ENCODE data around the gene SBF1. TPM values are rescaled to one million over a fixed set of nuclear protein-coding genes. Genes with fewer than 3 reads are reported as not detected.

SBF1 gene
- total RNA-seq, 4 donors from 2014 or later = 19.9 to 66.1 (median 26.7) TPM

DNA sequence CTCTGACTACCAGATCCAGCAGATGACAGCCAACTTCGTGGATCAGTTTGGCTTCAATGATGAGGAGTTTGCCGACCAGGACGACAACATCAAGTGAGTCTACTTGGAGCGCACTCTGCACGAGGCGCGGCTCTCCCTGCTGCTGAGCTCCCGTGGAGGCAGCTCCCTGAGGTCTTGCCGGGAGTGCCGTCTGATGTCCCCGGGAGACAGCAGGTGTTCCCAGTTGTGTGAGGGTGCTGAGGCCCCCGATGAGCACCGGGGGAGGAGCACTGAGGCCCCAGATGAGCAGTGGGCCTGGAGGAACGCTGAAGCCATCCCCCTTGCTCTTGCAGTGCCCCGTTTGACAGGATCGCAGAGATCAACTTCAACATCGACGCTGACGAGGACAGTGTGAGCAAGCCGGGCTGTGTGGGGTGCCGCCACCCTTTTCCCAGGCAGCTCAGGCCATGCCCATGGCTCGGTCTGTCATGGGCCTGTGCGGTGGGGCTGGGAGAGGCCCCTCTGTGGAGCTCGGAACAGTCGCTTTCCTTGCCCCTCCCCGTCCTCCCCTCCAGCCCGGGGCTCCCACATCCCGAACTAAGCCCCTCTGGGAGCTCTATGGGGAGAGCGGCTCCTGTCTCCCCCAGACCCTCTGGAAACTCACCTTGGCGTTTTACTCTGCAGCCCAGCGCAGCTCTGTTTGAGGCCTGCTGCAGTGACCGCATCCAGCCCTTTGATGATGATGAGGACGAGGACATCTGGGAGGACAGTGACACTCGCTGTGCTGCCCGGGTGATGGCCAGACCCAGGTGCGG lies 37.1 kb downstream of the SBF1 start:
- TF ChIP-seq, protein P1, sequence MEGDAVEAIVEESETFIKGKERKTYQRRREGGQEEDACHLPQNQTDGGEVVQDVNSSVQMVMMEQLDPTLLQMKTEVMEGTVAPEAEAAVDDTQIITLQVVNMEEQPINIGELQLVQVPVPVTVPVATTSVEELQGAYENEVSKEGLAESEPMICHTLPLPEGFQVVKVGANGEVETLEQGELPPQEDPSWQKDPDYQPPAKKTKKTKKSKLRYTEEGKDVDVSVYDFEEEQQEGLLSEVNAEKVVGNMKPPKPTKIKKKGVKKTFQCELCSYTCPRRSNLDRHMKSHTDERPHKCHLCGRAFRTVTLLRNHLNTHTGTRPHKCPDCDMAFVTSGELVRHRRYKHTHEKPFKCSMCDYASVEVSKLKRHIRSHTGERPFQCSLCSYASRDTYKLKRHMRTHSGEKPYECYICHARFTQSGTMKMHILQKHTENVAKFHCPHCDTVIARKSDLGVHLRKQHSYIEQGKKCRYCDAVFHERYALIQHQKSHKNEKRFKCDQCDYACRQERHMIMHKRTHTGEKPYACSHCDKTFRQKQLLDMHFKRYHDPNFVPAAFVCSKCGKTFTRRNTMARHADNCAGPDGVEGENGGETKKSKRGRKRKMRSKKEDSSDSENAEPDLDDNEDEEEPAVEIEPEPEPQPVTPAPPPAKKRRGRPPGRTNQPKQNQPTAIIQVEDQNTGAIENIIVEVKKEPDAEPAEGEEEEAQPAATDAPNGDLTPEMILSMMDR (IDR thresholded peaks at IDR 0.05; ENCODE audit: low read depth) = no peak

DNA sequence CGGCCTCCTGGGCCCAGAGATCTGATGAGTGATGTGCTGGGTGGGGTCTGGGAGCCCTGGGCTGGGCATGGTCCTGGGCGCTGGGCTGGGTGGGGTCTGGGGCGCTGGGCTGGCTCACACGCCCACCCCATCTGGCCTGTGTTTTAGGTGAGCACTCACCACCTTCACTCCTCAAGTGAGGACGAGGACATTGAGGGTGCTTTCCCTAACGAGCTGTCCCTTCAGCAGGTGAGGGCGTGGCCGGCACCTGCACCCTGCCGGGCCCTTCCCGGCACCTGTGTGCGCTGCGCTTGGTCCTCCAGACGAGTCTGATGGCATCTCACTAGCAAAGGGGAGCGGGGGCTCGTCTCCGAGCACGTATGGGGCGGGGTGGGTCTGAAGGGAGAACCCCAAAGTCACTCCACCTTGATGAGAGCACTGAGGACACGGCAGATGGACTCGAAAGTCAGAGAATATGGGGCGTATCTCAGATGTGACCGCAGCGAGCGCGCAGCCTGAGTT lies 37.9 kb downstream of the SBF1 start:
- TF ChIP-seq, protein P1 (IDR thresholded peaks at IDR 0.05; ENCODE audit: low read depth) = no peak

DNA sequence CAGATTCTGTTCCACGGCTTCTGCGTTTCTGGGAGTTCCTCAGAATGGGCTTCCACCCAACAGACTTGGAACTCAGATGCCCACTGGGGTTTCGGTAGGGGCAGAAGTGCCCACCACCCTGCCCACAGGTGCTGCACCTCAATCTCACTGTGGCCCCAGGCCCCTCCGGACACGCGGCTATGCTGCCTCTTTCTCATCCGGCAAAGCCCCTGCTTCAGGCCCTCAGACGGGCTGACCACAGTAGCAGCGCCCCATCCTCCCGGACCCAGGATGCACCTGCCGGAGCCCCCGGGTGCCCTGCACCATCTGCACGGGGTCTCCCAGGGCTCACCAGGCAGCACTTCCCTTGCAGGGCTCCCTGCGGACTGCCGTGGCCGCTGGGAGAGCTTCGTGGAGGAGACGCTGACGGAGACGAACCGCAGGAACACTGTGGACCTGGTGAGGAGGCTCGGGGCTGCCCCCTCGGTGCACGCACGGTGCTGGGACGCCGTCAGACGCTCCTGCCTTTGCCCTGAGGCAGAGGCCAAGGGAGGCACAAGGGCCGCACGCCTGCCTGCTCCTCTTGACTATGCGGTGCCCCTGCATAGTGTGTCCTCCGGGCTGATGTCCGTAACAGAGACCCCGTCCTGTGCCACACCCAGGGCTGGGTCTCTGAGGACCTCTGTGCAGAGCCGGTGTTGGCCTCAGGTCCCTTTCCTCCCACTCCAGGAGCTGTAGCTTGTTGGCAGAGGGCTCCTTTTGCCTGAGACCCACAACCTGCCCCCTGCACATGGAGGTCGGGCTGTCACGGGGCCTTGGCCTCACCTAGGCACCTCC lies 38.6 kb downstream of the SBF1 start:
- TF ChIP-seq, protein P1 (IDR thresholded peaks at IDR 0.05; ENCODE audit: low read depth) = no peak

DNA sequence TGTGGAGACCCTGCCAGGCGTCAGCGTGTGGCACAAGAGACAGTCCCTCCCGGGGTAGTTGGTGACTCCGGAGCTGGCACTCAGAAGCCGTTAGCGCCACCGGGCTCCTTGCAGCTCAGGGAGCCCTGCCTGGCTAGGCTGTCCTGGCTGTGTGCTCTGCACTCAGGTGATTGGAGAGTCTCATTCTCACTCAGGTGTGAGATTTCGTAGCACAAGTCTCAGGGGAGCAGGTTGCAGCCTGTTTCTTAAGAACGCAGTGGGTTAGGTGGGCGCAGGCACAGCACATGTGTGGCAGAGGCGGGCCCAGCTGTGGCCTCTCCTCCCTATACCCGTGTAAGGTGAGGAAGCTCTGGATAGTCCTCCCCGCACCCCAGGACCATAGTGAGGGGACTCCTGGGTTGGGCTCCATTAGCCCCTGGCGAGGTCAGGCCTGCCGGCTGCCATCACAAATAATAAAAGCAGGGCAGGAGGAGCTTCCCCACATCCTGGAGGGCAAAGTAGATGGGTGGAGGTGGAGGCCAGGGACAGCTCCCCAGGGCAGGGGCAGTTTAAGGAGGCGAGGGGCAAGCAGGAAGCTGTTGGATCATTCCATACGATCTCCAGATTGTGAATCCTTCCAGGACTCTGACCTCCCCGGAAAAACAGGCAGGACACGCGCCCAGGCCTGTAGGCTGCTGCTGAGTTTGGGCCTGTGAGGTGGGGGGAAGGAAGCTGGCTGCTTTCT lies 39.4 kb downstream of the SBF1 start:
- TF ChIP-seq, protein P1 (IDR thresholded peaks at IDR 0.05; ENCODE audit: low read depth) = no peak

DNA sequence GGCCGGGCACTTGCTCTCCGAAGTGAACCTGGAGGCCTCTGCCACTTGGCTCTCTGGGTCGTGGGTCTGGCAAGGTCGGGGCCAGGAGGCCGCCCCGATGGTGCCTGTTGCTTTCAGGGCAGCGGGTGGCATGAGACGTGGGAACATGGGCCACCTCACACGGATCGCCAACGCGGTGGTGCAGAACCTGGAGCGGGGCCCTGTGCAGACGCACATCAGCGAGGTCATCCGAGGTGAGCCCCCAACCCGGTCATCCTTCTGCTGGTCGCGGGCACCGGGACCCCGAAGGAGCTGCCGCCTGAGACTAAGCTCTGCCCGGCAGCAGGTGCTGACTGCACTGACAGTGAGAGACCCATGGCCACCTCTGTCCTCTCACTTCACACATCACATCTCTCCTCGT lies 40.0 kb downstream of the SBF1 start:
- TF ChIP-seq, protein P1 (IDR thresholded peaks at IDR 0.05; ENCODE audit: low read depth) = no peak

DNA sequence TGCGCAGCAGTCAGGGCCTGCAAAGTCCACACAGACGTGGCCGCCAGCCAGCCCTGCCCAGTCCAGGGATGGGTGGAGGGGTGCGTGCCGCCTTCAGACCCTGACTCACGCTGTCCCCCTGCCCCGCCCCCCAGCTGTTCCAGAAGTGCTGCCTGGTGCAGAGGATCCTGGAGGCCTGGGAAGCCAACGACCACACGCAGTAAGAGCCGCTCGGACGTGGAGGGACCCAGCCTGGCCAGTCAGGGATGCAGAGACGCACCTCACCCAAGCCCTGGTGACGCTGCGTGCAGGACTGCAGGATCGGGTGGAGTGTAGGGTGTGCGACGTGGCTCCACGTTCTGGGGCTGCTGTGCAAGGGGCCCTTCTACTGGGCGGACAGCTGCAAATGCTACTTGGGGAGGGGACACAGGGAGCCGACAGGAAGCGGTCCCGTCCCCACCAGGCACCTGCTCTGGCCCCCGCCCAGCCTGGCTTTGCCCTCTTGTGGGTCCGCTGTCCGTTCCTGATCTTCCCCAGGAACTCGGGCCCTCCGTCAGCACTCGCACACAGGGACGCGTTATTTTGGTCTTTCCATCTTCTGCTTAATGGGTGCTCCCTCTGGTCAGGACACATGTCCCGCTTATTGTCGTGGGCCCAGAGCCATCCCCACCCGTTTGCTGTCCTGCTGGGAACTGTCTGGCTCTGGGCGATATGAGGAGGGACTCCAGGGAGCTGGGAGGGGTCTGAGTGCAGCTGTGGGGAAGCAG lies 42.5 kb downstream of the SBF1 start:
- TF ChIP-seq, protein P1 (IDR thresholded peaks at IDR 0.05; ENCODE audit: low read depth) = no peak

Data from subcutaneous adipose tissue (tissue), 4 donors.